Stimulated activated CD8-positive, alpha-beta memory T cell treated with anti-CD3 and anti-CD28 coated beads, Interleukin-12 subunit alpha, Interleukin-12 subunit beta, amount 100 ng/mL, for 24 hours (primary cell): ENCODE results near the gene PEX12.
"Not testable (repeated sequence)": the region's sequence is repeated elsewhere in the genome, so short reads cannot be mapped to it uniquely, and the experiment has no call there.

ENCODE experiments used
- DNase-seq: peaks from one replicate; pipeline ENCODE4 v3.0.0-alpha.2; 2020; ENCODE audit errors: extremely low read depth

The PEX12 gene

GRCh38 chr17:35578197-35578928 lies at the start of gene PEX12:
Gene PEX12, minus strand, starts transcription at chr17:35578571. Its CDS starts 550 bp downstream, at chr17:35578021.
- DNase-seq: peak; percentile 69

- no peak for DNase-seq
These were observed 49.0 kb upstream of the PEX12 start for GRCh38 chr17:35627417-35627816.

GRCh38 chr17:35621768-35622167 lies 43.4 kb upstream of the PEX12 start:
- DNase-seq: no peak

- DNase-seq: no peak
These were observed 40.3 kb upstream of the PEX12 start for GRCh38 chr17:35618628-35619027.

GRCh38 chr17:35617505-35617904 lies 39.1 kb upstream of the PEX12 start:
- no peak for DNase-seq

- no peak for DNase-seq
These were observed 38.2 kb upstream of the PEX12 start for GRCh38 chr17:35616536-35616935.

GRCh38 chr17:35614810-35615209 lies 36.4 kb upstream of the PEX12 start:
- no peak for DNase-seq

- no peak for DNase-seq
These were observed 34.7 kb upstream of the PEX12 start for GRCh38 chr17:35612924-35613521.

GRCh38 chr17:35610746-35611145 lies 32.4 kb upstream of the PEX12 start:
- DNase-seq: not testable (repeated sequence)

- DNase-seq: no peak
These were observed 31.5 kb upstream of the PEX12 start for GRCh38 chr17:35609831-35610230.

- DNase-seq: no peak
These were observed 29.0 kb upstream of the PEX12 start for GRCh38 chr17:35607239-35607847.

- DNase-seq: no peak
These were observed 27.3 kb upstream of the PEX12 start for GRCh38 chr17:35605678-35606077.

GRCh38 chr17:35603674-35604073 lies 25.3 kb upstream of the PEX12 start:
- DNase-seq: no peak

- no peak for DNase-seq
These were observed 19.2 kb upstream of the PEX12 start for GRCh38 chr17:35597604-35598003.

GRCh38 chr17:35596530-35597233 lies 18.3 kb upstream of the PEX12 start:
- DNase-seq: no peak

GRCh38 chr17:35596072-35596471 lies 17.7 kb upstream of the PEX12 start:
- DNase-seq: no peak

- DNase-seq: no peak
These were observed 10.0 kb upstream of the PEX12 start for GRCh38 chr17:35588196-35588920.

- DNase-seq: peak; percentile 80
These were observed 8.9 kb upstream of the PEX12 start, which contains the start of gene AP2B1 for GRCh38 chr17:35587074-35587961. Gene AP2B1, plus strand, starts transcription at chr17:35587322. Its CDS starts 6,709 bp downstream, at chr17:35594031.

GRCh38 chr17:35586569-35587073 lies 8.2 kb upstream of the PEX12 start:
- DNase-seq: no peak

- no peak for DNase-seq
These were observed 5.7 kb upstream of the PEX12 start for GRCh38 chr17:35584061-35584460.
